GM18517 (cell line): ENCODE data around the gene ADCYAP1.

ENCODE experiments used
- ATAC-seq: cut with Tn5 transposase; IDR thresholded peaks from one replicate; pipeline ENCODE4 v1.9.1; 2021; ENCODE audit warnings: mild to moderate bottlenecking, moderate library complexity; ENCODE audit not compliant: unreplicated experiment

Gene ADCYAP1

DNA sequence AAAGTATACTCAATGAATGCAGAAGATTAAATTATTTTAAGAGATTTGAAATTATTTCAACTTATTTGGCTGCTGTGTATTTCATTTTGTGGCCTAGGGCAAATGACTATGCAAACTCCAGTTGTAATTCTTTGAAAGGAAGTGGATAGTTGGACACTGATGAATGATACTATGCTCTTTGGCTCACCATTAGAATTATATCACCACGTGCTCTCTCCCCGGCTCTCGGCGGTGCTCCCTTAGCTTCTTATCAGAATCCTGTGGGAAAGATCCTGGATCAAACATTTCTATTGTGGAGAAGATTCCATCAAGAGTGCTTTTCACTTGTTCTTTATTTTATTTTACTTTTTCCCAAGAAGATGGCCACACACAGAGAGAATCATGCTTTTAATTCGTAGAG, 55.2 kb downstream of the ADCYAP1 start:
- ATAC-seq: no peak
